Stimulated activated naive CD4-positive, alpha-beta T cell (primary cell): ENCODE measurements around the gene PCAT6.
A peak's percentile ranks its signal among the peaks of the same experiment; 100 is the strongest.

ENCODE experiments used
- DNase-seq, 6 experiments: peaks; one replicate each; lab custom pipeline; 2025; lab: John Stamatoyannopoulos, UW

The PCAT6 gene

DNA sequence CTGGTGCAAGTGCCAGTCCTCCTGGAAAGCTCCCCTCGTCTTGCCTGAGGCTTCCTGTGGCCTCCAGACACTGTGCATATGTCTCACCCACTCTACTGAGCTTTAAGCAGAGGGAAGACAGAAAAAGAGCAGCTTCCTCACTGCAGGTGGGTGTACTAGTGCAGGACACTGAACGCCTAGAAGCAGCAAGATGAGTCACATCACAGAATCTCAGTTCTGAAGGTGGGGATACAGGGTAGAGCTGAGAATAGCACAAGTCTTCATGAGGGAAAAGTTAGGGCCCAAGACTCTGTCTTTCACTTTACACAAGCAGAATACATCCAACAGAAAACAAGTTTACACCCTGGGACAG is 37.4 kb downstream of the PCAT6 start:
- DNase-seq: no peak

DNA sequence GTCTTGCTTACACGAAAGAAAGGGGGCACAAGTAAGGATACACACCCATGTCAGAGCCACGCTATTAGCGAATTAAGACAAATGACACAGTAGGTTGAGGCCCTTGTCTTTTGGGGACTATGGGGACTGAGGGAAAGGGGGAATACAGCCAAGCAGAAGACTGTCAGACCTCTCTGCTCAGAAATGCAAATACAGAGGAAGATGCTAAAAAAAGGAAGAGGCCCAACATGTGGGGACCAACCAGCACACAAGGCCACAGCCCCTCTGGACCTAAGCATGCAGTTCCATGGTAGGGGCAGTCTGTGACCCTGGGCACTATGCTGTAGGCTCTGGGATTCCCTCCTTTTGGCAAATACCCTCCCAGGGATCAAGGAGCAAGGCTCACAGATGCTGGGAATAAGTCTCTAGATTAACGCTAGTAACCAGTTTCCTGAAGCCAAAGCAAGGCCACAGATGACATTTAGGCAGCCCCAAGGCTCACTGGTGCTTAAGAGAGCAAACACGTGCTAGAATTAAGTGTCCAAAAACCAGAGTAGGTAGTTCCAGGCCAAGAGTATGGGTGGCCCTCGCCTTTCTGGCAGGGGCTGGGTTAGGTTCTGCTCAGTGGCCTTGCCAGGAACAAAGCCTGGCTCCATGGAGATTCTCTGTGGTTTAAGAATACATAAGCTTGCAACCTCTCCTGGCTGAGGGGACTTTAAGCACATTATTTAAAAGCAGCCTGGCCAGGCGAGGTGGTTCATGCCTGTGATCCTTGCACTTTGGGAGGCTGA is 40.0 kb downstream of the PCAT6 start:
- no peak for DNase-seq

DNA sequence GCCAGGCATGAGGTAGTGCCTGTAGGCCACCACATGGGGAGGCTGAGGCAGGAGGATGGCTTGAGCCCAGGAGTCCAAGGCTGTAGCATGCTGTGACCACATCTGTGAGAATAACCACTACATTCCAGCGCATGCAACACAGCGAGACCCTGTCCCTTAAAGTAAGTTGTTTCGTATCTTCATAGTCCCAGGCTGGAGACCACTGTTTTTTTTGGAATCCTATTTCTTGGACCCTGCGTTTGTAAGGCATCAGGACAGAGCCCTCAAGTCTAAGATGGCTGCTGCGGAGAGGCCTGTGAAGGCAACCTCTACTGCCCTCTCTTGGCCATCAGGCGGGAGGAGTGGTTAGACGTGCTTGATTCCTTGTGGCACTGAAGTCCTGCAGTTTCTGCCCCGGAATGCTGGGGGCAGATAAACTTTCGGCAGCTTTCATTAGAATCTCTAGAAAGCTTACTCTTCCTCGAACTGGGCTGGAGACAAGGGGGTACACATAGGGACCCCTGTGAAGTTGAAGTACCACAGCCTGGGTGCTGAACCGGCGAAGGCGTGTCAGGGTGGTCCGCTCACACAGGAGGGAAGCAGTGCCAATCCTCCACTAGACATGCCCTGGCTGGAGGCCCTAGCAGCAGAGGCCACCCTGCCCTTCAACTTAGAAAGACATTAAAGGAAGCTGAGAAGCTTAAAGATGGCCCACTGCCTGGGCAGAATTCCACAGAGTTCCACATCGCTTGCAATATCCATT is 41.6 kb downstream of the PCAT6 start:
- DNase-seq: no peak

DNA sequence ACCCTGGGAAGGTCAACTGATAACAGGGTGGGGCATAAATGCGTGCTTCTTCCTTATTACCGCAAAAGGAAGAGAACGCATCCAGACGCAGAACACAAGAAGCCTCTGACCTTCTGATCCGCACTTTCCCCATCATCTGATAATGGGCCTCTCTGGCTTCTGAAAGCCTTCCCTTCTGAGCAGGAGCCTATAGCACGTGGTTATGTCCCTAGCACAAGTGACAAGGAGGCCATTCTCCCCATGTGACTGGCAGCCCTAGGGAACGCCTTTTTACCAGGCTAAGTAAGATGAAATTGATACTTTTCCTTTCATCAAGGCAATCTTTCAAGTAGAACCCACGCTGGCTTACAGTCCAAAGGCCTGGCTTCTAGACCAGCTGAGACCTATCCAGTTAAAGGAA is 44.0 kb downstream of the PCAT6 start:
- DNase-seq: no peak

DNA sequence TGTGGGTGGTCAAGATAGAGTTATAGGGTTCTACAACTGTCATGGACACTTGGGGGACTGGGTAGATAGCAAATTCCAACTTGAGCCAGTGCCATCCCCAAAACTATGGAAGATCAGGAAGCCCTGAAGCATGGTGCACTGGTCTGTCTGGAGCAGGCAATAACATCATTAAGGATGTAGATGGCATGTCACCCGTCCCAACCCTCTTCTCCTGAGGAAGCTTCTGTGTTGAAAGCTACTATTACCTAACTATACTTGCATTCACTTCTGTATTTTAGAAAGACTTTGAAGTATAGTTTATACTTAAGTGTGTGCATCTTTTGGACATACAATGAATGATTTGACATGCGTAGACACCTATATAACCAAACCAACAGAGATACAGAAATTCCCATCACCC is 45.3 kb downstream of the PCAT6 start:
- no peak for DNase-seq

DNA sequence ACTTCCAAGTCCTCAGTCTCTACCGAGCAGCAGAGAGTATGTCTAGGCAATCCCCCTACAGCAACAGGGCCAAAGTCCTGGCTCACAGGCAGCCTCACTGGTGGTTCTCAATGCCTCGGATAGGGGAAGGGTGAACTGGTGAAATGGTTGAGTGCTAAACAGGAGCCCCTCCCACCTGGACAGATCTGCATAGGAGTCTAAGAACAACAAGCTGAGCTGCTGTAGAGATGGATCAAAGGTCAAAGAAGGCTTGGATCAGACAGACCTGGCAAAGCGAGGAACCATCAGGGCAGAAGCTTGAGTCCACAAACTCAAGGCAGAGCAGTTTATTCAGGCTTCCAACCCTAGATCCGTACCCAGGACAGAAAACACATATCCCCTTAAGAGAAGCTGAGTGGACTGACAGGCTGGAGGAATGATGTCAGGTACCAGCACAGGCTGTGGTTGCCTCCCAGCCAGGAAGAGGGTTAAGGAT is 46.4 kb downstream of the PCAT6 start:
- DNase-seq: no peak

DNA sequence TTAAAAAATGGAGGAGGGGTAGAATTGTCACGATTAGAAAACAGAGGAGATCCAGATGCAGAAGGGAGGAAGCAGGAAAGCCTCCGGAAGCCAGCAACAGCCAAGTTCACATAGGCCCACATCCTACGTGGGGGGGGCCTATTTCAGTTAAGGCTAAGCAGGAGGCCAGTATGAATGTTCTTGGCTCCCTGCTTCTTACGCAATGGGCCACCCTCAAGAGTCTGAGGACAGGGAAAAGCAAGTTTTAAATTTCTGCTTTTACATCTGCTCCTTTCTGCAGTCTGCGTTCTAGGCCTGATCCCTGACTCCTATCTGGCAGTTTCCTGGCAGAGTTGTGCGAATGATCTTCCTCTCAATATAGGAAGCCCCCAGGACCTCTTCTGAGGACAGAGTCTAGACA is 47.6 kb downstream of the PCAT6 start:
- no peak for DNase-seq

DNA sequence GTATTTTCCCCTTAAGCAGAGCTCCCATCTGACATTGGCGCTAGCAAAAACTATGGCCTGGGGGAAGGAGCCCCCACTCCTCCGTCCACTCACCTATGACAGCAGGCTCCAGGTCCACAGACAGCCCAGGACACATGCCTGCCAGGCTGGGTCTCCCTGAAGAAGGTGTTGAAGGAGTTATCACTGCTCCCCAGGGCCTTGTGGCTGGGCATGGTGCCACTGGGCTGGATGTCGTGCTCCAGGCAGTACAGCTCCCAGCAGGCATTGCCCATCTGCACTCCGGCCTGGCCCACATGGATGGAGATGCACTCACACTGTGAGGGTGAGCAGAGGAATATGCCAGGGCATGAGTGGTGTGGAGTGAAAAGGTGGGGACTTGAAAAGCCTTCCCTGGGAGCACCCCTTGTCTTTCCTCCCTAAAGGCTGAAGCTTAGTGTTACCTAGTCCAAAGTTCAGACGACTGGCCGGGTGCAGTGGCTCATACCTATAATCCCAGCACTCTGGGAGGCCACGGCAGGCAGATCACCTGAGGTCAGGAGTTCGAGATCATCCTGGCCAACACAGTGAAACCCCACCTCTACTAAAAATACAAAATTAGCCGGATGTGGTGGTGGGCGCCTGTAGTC is 48.1 kb downstream of the PCAT6 start:
- no peak for DNase-seq

DNA sequence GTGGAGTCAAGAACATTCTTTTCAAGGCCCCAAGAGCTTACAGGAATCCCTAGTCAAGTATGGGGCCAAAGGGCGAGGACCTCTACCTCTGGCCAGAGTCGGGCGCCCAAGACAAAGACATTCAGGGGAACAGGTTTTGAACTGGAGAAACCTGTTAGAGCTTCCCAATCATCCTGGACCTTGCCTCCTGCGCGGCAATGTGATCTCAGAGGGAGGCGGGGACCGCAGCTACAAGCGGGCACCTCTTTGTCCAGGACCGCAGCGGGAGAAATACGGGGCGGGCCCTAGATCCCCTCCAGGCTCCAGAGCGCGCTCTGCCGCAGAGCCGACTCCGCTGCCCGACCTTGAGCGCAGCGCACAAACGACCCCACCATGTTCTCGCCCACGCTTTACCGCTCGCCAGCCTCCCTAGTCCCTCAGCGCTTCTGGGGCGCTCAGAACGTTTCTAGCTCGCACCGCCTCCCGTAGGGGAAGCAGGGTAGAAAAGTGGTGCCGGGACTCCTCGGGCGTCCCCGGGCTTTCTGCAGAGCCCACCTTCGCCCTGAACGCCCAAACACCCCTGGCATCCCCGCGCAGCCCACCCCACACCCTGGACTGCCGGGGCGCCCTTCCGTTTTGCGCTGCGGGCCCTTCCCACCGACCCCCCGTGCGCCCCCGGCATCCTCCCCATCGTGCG is 50.1 kb downstream of the PCAT6 start:
- DNase-seq: peak in 3 of 6 experiments; percentile 4 to 12 (median 6)
